Lower leg skin (tissue), 3 donors: Measurements from ENCODE around the gene CRYGA.

ENCODE experiments used
- POLR2A ChIP-seq, 2 donors: fragments of 450-650 bp; IDR thresholded peaks; one replicate each; pipeline ENCODE4 v1.6.1; 2016 to 2017; ENCODE audit warnings: antibody characterized with exemption in 2 of 2, mild to moderate bottlenecking in 1 of 2, moderate library complexity in 1 of 2
- TF ChIP-seq, protein P1 (sequence below), 3 donors: fragments of 450-650 bp; IDR thresholded peaks; one replicate each; pipeline ENCODE4 v1.5.1; 2016; ENCODE audit warnings: antibody characterized with exemption in 3 of 3, mild to moderate bottlenecking in 3 of 3, moderate library complexity in 2 of 3

DNA sequence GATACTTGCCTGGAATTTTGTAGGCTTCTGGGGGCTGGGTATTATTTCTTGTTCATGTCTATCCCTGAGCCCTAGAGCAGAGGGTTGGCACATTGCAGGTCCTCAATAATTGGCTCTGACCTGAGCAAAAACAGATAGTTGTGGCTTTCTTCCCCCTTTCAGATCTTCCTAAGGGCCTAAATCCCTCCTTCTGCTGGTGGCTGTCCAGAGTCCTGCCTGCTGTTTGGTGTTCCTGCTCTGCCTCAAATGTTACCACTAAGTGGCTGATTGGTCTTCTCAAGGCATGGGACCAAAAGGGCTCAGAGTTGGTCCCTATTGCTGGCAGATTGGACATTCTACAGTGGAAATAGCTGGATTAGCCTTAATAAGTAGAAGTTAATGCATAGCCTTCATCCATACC is 16.4 kb downstream of the CRYGA start:
- TF ChIP-seq, protein P1, sequence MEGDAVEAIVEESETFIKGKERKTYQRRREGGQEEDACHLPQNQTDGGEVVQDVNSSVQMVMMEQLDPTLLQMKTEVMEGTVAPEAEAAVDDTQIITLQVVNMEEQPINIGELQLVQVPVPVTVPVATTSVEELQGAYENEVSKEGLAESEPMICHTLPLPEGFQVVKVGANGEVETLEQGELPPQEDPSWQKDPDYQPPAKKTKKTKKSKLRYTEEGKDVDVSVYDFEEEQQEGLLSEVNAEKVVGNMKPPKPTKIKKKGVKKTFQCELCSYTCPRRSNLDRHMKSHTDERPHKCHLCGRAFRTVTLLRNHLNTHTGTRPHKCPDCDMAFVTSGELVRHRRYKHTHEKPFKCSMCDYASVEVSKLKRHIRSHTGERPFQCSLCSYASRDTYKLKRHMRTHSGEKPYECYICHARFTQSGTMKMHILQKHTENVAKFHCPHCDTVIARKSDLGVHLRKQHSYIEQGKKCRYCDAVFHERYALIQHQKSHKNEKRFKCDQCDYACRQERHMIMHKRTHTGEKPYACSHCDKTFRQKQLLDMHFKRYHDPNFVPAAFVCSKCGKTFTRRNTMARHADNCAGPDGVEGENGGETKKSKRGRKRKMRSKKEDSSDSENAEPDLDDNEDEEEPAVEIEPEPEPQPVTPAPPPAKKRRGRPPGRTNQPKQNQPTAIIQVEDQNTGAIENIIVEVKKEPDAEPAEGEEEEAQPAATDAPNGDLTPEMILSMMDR (IDR thresholded peaks at IDR 0.05), result no peak
- no peak for TF ChIP-seq POLR2A (IDR thresholded peaks at IDR 0.05)
